Adipocyte (in vitro differentiated cells): ENCODE results near the gene PPP6R3.

ENCODE experiments used
- DNase-seq: peaks from one replicate; pipeline ENCODE4 v3.0.0-alpha.2; 2015; ENCODE audit warnings: low read depth
- H3K27me3 ChIP-seq: replicated peaks from 2 replicates; pipeline ENCODE4 v1.7.0; 2013; ENCODE audit warnings: mild to moderate bottlenecking, low read length, moderate library complexity; ENCODE audit not compliant: control insufficient read depth, insufficient read depth
- H3K36me3 ChIP-seq: 2 replicates; pipeline ENCODE4 v1.7.0; 2013; ENCODE audit warnings: low read length, mild to moderate bottlenecking, moderate library complexity; ENCODE audit not compliant: control insufficient read depth, insufficient read depth, severe bottlenecking
- H3K4me1 ChIP-seq: 2 replicates; pipeline ENCODE4 v1.7.0; 2013; ENCODE audit warnings: mild to moderate bottlenecking, low read length, moderate library complexity; ENCODE audit not compliant: control insufficient read depth, insufficient read depth
- H3K4me3 ChIP-seq: 2 replicates; pipeline ENCODE4 v1.7.0; 2013; ENCODE audit warnings: mild to moderate bottlenecking, low read length, moderate library complexity
- H3K9ac ChIP-seq: 2 replicates; pipeline ENCODE4 v1.7.0; 2013; ENCODE audit warnings: mild to moderate bottlenecking, low read length, moderate library complexity
- H3K9me3 ChIP-seq: 2 replicates; pipeline ENCODE4 v1.7.0; 2013; ENCODE audit warnings: mild to moderate bottlenecking, low read length, moderate library complexity; ENCODE audit not compliant: control insufficient read depth

The PPP6R3 gene

DNA sequence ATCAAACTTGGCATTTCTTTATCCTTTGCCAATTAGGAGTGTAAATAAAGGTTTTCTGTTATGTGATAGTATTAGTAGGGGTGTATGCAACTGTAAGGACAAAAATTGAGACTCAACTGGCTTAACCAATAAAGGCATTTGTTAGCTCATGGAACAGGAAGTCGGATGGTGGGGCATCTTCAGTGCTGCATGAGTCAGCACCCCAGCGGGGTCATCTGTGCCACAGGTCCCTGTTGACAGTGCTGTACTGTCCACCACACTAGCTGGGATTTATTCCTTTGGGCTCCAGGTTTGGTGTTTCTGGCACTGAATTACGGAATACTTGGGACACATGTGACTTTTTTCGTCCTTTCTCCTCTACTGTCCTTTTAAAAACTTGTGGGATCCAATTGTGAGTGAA is 86.0 kb downstream of the PPP6R3 start:
- Histone ChIP-seq H3K36me3 (peaks cover 30% of the 10 kb centered on the region), H3K9ac (no peak overlapping the region), H3K27me3 (no peaks in the 10 kb centered on the region), H3K4me3 (no peak overlapping the region), H3K4me1 (peaks cover 41% of the 10 kb centered on the region), H3K9me3 (no peaks in the 10 kb centered on the region)
- no peak for DNase-seq

DNA sequence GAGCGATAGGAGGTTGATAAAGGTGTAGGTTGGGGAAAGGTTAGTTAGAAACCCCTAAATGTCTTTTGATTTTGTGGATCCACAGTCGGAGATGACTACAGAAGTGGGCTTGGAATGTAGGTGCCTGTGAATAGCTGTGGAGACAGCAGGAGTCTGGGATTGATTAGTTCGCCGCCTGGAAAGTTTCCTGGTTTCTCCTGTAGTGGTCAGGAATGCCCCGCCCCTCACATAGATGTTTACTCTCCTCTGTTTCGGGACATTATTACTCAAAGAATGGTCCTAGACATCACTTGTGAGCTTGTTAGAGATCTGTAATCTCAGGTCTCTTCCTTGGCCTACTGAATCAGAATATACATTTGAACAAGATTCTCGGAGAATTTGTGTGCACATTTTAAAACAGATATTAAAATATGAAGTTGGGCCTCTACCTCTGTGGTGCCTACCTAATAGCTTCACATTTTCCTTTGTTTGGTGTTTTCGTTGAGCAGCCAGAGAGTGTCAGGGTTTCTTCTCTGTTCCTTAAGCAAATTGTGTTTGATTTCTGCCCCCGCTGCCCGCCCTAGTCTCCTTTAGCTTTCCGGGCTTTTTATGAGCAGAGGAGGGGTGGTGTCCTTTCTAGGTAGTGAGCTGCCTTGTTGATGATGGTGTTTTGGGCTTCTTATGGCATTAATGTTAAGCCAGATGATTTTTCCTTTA is 89.4 kb downstream of the PPP6R3 start:
- peak; percentile 20 for DNase-seq
- no peak overlapping the region for H3K4me3 ChIP-seq
- peaks cover 32% of the 10 kb centered on the region for H3K4me1 ChIP-seq
- H3K36me3 ChIP-seq, result peaks cover 56% of the 10 kb centered on the region
- no peaks in the 10 kb centered on the region for H3K9me3 ChIP-seq
- H3K27me3 ChIP-seq, result no peaks in the 10 kb centered on the region
- no peak overlapping the region for H3K9ac ChIP-seq

DNA sequence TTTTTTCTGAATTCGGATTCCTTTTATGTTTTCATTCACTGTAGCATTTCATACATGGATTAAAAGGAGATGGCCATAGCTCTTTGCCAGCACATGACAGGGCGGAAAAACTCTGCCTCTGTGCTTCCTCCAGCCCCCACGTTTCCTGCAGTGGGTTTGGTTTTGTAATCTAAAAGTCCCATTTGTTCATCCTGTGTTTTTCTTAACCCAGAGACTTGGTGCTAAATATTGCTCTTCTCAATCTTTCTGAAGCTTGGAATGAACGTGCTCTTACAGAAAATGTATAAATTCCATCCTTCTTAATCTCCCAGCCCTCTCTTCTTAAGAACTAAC is 89.9 kb downstream of the PPP6R3 start:
- Histone ChIP-seq H3K36me3 (peaks cover 56% of the 10 kb centered on the region), H3K9ac (no peak overlapping the region), H3K9me3 (no peaks in the 10 kb centered on the region), H3K27me3 (no peaks in the 10 kb centered on the region), H3K4me3 (no peak overlapping the region), H3K4me1 (peaks cover 32% of the 10 kb centered on the region)
- DNase-seq, result peak; percentile 15

DNA sequence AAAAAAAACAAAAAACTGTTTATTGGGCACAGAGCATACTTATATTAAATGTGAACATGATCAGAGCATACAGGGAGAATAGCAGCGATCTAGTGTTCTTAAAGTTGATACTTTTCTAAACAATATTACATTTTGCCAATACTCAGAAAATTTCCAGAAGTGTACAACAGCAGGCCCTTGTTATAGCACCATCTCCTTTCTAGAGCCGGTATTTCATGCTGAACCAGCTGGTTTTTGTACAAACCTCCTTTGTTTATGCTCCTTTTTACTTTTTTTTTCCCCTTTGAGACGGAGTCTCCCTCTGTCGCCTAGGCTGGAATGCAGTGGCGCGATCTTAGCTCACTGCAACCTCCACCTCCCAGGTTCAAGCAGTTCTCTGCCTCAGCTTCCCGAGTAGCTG is 90.7 kb downstream of the PPP6R3 start:
- no peak for DNase-seq
- Histone ChIP-seq H3K36me3 (peaks cover 52% of the 10 kb centered on the region), H3K27me3 (no peaks in the 10 kb centered on the region), H3K4me1 (peaks cover 32% of the 10 kb centered on the region), H3K9me3 (no peaks in the 10 kb centered on the region), H3K4me3 (no peak overlapping the region), H3K9ac (no peak overlapping the region)

DNA sequence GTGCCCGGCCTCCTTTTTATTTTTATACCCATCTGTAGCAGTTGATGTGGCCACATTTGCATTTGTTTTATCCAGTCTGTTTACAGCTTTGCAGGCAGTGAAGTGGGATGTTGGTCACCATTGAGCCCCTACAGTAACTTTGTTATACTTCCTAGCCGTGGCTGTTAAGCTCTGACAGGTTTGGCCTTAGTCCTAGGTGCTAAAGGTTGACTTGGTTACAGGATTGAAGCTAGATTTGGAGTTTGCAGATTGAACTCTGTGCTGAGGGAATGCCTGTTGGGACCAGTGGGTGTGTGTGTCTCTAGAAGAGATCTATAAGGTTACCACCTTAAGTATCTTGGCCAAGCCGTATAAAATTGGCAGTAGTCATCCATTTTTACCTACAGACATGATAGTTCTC is 91.2 kb downstream of the PPP6R3 start:
- no peak for DNase-seq
- Histone ChIP-seq H3K4me1 (peaks cover 27% of the 10 kb centered on the region), H3K4me3 (no peak overlapping the region), H3K36me3 (peaks cover 47% of the 10 kb centered on the region), H3K9ac (no peak overlapping the region), H3K27me3 (no peaks in the 10 kb centered on the region), H3K9me3 (no peaks in the 10 kb centered on the region)

DNA sequence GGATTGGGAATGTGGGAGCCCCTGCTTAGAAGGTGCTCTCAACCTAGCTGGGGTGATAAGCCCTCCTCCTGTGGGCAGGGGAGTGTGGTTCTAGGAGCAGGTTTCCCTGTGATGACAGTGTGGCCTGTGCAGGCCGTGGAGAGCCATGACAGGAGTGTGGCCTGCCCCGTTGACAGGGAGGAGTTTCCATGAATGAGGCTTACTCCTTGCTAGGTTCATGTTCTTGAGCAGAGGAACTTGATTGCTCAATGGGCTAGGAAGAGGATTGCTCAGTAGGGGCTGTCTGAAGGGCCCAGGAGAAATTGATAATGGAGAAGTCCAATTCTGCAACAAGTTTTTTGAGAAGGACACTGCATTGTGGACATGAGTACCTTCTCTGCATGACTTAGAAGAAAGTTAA is 92.0 kb downstream of the PPP6R3 start:
- no peaks in the 10 kb centered on the region for H3K27me3 ChIP-seq
- no peak for DNase-seq

DNA sequence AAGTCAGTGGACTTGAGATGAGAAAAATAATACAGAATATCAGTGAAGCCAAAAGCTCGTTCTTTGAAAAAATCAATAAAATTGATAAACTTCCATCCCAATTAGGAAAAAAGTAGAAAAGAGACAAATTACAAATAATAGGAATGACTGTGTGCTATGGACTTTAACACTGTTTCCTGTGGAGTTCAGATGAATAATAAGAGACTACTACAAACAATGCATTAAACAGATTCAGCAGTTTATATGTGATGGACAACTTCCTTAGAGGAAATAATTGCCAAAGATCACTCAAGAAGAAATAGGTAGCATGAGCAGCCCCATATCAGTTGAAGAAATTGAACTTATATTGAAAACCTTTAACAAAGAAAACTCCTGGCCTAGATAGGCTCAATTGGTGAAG is 99.7 kb downstream of the PPP6R3 start:
- no peak overlapping the region for H3K4me3 ChIP-seq
- no peaks in the 10 kb centered on the region for H3K4me1 ChIP-seq
- no peaks in the 10 kb centered on the region for H3K27me3 ChIP-seq
- H3K9me3 ChIP-seq, result no peaks in the 10 kb centered on the region
- DNase-seq, result no peak
- H3K36me3 ChIP-seq, result peaks cover 49% of the 10 kb centered on the region
- no peak overlapping the region for H3K9ac ChIP-seq

More for the DNA sequence above, 92.0 kb downstream of the PPP6R3 start:
- no peaks in the 10 kb centered on the region for H3K9me3 ChIP-seq
- peaks cover 54% of the 10 kb centered on the region for H3K36me3 ChIP-seq
- no peak overlapping the region for H3K9ac ChIP-seq
- H3K4me1 ChIP-seq, result peaks cover 23% of the 10 kb centered on the region
- H3K4me3 ChIP-seq, result no peak overlapping the region

DNA sequence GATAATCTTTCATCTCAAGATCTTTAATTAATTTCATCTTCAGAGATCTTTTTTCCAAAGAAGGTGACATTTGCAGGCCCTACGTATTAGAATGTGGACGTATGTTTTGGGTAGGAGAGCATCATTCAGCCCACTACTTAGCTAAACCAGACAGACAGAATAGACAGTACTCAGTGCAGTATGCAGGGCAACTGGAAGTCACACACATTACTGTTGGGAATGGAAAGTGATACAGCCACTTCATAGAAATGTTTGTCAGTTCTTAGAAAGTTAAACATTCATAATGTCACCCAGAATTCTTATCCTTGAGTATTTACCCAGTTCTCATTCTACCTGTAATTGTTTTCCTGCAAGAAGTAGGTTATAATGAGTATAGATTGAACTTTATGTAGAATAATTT is 102.9 kb downstream of the PPP6R3 start:
- Histone ChIP-seq H3K9ac (no peak overlapping the region), H3K9me3 (no peaks in the 10 kb centered on the region), H3K27me3 (no peaks in the 10 kb centered on the region), H3K4me1 (no peaks in the 10 kb centered on the region), H3K4me3 (no peak overlapping the region), H3K36me3 (peaks cover 50% of the 10 kb centered on the region)
- no peak for DNase-seq

DNA sequence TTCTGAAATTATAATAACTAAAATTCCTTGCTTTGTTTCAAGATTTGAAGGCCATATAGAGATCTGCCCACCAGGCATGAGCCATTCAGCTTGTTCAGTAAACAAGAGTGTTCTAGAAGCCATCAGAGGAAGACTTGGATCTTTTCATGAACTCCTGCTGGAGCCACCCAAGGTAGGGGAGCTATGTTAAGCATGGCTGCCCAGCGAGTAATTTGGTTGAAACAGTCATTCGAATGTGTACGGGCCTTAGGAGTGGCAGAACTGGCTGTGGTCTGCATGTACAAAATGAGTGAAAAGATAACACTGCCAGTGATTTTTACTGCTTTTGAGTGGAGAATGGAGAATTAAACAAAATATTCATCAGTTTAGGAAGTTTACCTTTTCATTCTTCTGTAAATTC is 103.7 kb downstream of the PPP6R3 start:
- Histone ChIP-seq H3K9me3 (no peaks in the 10 kb centered on the region), H3K9ac (no peak overlapping the region), H3K36me3 (peaks cover 43% of the 10 kb centered on the region), H3K4me1 (no peaks in the 10 kb centered on the region), H3K4me3 (no peak overlapping the region), H3K27me3 (no peaks in the 10 kb centered on the region)
- DNase-seq, result no peak

DNA sequence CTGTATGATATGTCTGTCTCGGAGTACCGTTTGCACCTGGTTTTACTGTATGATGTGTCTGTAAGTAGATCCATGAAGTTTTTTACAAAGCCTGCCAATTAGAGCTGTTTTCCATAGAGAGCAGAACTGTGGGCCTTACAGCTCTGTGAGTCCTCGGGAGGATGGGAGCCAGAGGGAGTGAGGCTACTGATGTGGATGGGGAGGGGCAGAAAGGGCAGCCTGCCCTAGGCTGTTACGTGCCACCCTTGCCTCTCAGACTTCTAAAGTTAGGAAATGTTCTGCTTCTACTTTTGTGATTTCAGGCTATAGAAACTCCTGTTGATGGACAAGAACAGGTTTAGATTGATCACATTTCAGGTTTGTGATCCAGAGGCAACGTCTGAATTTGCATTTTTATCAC is 105.2 kb downstream of the PPP6R3 start:
- H3K9me3 ChIP-seq, result no peaks in the 10 kb centered on the region
- no peak overlapping the region for H3K4me3 ChIP-seq
- H3K4me1 ChIP-seq, result no peaks in the 10 kb centered on the region
- no peak for DNase-seq
- no peak overlapping the region for H3K9ac ChIP-seq
- peaks cover 47% of the 10 kb centered on the region for H3K36me3 ChIP-seq
- H3K27me3 ChIP-seq, result no peaks in the 10 kb centered on the region

DNA sequence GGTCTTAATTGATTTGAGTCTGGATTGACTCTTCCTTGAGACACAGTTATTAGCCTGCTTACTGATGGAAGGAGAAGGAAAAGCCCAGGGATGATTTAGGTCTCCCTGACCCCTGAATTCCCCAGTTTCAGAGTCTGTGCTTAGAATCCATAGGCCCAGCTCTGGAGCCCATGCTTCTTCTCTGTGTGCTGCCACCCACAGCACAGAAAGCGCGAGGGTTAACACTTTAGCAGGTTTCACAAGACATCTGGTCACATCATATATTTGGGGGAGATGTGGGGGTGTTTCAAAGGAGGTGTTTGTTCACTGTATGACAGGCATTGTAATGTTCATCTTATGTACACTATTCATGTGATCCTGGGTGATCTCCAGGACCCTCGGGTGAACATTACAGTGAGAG is 107.0 kb downstream of the PPP6R3 start:
- peaks cover 65% of the 10 kb centered on the region for H3K36me3 ChIP-seq
- H3K4me1 ChIP-seq, result no peaks in the 10 kb centered on the region
- no peak overlapping the region for H3K9ac ChIP-seq
- H3K27me3 ChIP-seq, result no peaks in the 10 kb centered on the region
- DNase-seq, result no peak
- H3K4me3 ChIP-seq, result no peak overlapping the region
- no peaks in the 10 kb centered on the region for H3K9me3 ChIP-seq

DNA sequence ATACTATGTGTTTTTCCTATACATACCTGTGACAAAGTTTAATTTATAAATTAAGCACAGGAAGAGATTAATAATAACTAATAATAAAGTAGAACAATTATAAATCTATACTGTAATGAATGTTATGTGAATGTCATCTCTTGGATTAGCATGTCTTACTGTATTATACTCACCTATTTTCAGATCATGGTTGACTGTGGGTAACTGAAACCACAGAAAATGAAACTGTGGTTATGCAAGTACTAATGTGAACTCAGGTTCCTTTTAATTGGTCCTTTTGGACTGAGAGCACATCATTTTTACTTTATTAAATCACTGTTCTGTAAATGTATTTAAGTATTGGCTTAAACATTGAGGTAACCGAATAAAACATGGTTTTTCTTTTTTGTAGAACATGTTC is 108.8 kb downstream of the PPP6R3 start:
- Histone ChIP-seq H3K36me3 (peaks cover 69% of the 10 kb centered on the region), H3K27me3 (no peaks in the 10 kb centered on the region), H3K4me3 (no peak overlapping the region), H3K9me3 (no peaks in the 10 kb centered on the region), H3K4me1 (peaks cover 2% of the 10 kb centered on the region), H3K9ac (no peak overlapping the region)
- DNase-seq, result no peak
